Activated naive CD4-positive, alpha-beta T cell treated with Interleukin-2 at 50 U/mL for 16 hours (primary cell): ENCODE results near the gene PML.
A peak's percentile ranks its signal among the peaks of the same experiment; 100 is the strongest.
"Not testable (repeated sequence)": the region's sequence is repeated elsewhere in the genome, so short reads cannot be mapped to it uniquely, and the experiment has no call there.

Source experiments
- DNase-seq: peaks from one replicate; pipeline ENCODE4 v3.0.0-alpha.2; 2020

The PML gene

GRCh38 chr15:74063425-74064146, 69.1 kb downstream of the PML start:
- DNase-seq: not testable (repeated sequence)

- not testable (repeated sequence) for DNase-seq
Observed at GRCh38 chr15:74064183-74064582, 69.7 kb downstream of the PML start.

- not testable (repeated sequence) for DNase-seq
Observed at GRCh38 chr15:74064822-74065221, 70.3 kb downstream of the PML start.

GRCh38 chr15:74065684-74066411, 71.3 kb downstream of the PML start:
- DNase-seq: peak; percentile 66

- not testable (repeated sequence) for DNase-seq
Observed at GRCh38 chr15:74071645-74072044, 77.1 kb downstream of the PML start.

- not testable (repeated sequence) for DNase-seq
Observed at GRCh38 chr15:74072132-74072531, 77.6 kb downstream of the PML start.

GRCh38 chr15:74072614-74073337, 78.3 kb downstream of the PML start:
- peak; percentile 44 for DNase-seq

- not testable (repeated sequence) for DNase-seq
Observed at GRCh38 chr15:74075781-74076180, 81.3 kb downstream of the PML start.

GRCh38 chr15:74082450-74082849, 87.9 kb downstream of the PML start, which contains the start of gene GOLGA6A:
Gene GOLGA6A (minus strand): TSS chr15:74082550. CDS start chr15:74082509, 41 bp downstream.
- not testable (repeated sequence) for DNase-seq

GRCh38 chr15:74094567-74094966, 100.1 kb downstream of the PML start:
- DNase-seq: not testable (repeated sequence)

- DNase-seq: not testable (repeated sequence)
Observed at GRCh38 chr15:74095610-74096009, 101.1 kb downstream of the PML start.

GRCh38 chr15:74096753-74097474, 102.4 kb downstream of the PML start:
- not testable (repeated sequence) for DNase-seq
